IMR-90 (cell line): ENCODE results near the gene AGBL1. TPM values are rescaled to one million over a fixed set of nuclear protein-coding genes. Genes with fewer than 3 reads are reported as not detected.

Experiments used
- ATAC-seq: fragments of 200-7000 bp; cut with Tn5 transposase; 2 replicates; pipeline ENCODE4 v1.9.1; 2020; ENCODE audit warnings: low read depth, mild to moderate bottlenecking, moderate library complexity
- BruUV-seq: library from RNA; stranded (reverse); fragments of 400-500 nt; replicated peaks from 2 replicates; lab custom pipeline; 2021; lab: Mats Ljungman, UMichigan
- CTCF ChIA-PET: fragments of 300-600 bp; formaldehyde crosslinking; extraction: SDS; loops from one replicate; lab custom pipeline; 2021; ENCODE audit warnings: antibody characterized with exemption; lab: Yijun Ruan, JAX
- POLR2A ChIA-PET: fragments of 300-600 bp; sonication (Branson Sonifier 250); formaldehyde crosslinking; loops from one replicate; lab custom pipeline; 2022; ENCODE audit warnings: antibody characterized with exemption; ENCODE audit not compliant: unreplicated experiment; lab: Charles Lee
- DNase-seq: peaks from one replicate; pipeline ENCODE4 v3.0.0; 2013
- H2AFZ ChIP-seq: replicated peaks from 2 replicates; pipeline ENCODE3; 2013; ENCODE audit warnings: low read length, mild to moderate bottlenecking; ENCODE audit not compliant: poor library complexity
- H2AK5ac ChIP-seq: 2 replicates; pipeline ENCODE4 v1.6.1; 2013; ENCODE audit warnings: low read depth, low read length, inconsistent platforms
- H2AK9ac ChIP-seq: replicated peaks from 2 replicates; pipeline ENCODE3; 2013; ENCODE audit warnings: mild to moderate bottlenecking, low read depth, low read length, moderate library complexity; ENCODE audit not compliant: poor library complexity
- H2BK120ac ChIP-seq: 2 replicates; pipeline ENCODE4 v1.6.1; 2013; ENCODE audit warnings: low read depth, low read length, inconsistent platforms
- H2BK15ac ChIP-seq: 3 replicates; pipeline ENCODE4 v1.6.1; 2013; ENCODE audit warnings: low read depth, low read length, inconsistent platforms
- H2BK20ac ChIP-seq: 2 replicates; pipeline ENCODE4 v1.6.1; 2013; ENCODE audit warnings: low read depth, mild to moderate bottlenecking, inconsistent platforms, low read length, moderate library complexity
- H2BK5ac ChIP-seq: 2 replicates; pipeline ENCODE4 v1.6.1; 2013; ENCODE audit warnings: mild to moderate bottlenecking, low read depth, low read length, inconsistent platforms; ENCODE audit not compliant: poor library complexity, severe bottlenecking
- H3K14ac ChIP-seq: replicated peaks from 2 replicates; pipeline ENCODE4 v1.6.1; 2013; ENCODE audit warnings: low read depth, low read length, inconsistent platforms
- H3K18ac ChIP-seq: 2 replicates; pipeline ENCODE4 v1.6.1; 2013; ENCODE audit warnings: low read depth, low read length, control low read depth
- H3K23ac ChIP-seq: 2 replicates; pipeline ENCODE4 v1.6.1; 2013; ENCODE audit warnings: low read depth, low read length, inconsistent platforms
- H3K27ac ChIP-seq: 2 replicates; pipeline ENCODE4 v1.5.1; 2013; ENCODE audit warnings: mild to moderate bottlenecking, control low read depth, low read length; ENCODE audit not compliant: insufficient read depth
- H3K27me3 ChIP-seq: 2 replicates; pipeline ENCODE4 v1.6.1; 2013; ENCODE audit warnings: low read length; ENCODE audit not compliant: control insufficient read depth, insufficient read depth
- H3K36me3 ChIP-seq: 2 replicates; pipeline ENCODE4 v1.6.1; 2013; ENCODE audit warnings: low read length, mixed read lengths; ENCODE audit not compliant: control insufficient read depth, insufficient read depth
- H3K4ac ChIP-seq: 2 replicates; pipeline ENCODE4 v1.6.1; 2013; ENCODE audit warnings: low read depth, low read length, inconsistent platforms
- H3K4me1 ChIP-seq: 2 replicates; pipeline ENCODE4 v1.6.1; 2013; ENCODE audit warnings: low read length, mixed read lengths; ENCODE audit not compliant: control insufficient read depth, insufficient read depth
- H3K4me2 ChIP-seq: 2 replicates; pipeline ENCODE4 v1.6.1; 2013; ENCODE audit warnings: low read depth, mild to moderate bottlenecking, control low read depth, low read length, moderate library complexity
- H3K4me3 ChIP-seq: 2 replicates; pipeline ENCODE4 v1.5.1; 2013; ENCODE audit warnings: low read depth, mild to moderate bottlenecking, control low read depth, low read length, moderate library complexity; ENCODE audit not compliant: insufficient read depth
- H3K56ac ChIP-seq: 2 replicates; pipeline ENCODE4 v1.6.1; 2013; ENCODE audit warnings: low read length, inconsistent platforms; ENCODE audit not compliant: insufficient read depth; ENCODE audit errors: extremely low read depth
- H3K79me1 ChIP-seq, 2 experiments: 2 replicates each; pipeline ENCODE4 v1.6.1; 2013; ENCODE audit warnings: low read length in 2 of 2, inconsistent platforms in 1 of 2, low read depth in 1 of 2
- H3K9ac ChIP-seq: 2 replicates; pipeline ENCODE4 v1.6.1; 2013; ENCODE audit warnings: low read depth, low read length, control low read depth
- H3K9me1 ChIP-seq: 2 replicates; pipeline ENCODE4 v1.6.1; 2013; ENCODE audit warnings: low read length, inconsistent platforms; ENCODE audit not compliant: insufficient read depth
- H3K9me3 ChIP-seq: 2 replicates; pipeline ENCODE4 v1.6.1; 2013; ENCODE audit warnings: low read length; ENCODE audit not compliant: control insufficient read depth, insufficient read depth
- H4K20me1 ChIP-seq: 2 replicates; pipeline ENCODE4 v1.6.1; 2013; ENCODE audit warnings: low read length, inconsistent platforms; ENCODE audit not compliant: insufficient read depth
- H4K5ac ChIP-seq: 2 replicates; pipeline ENCODE4 v1.6.1; 2013; ENCODE audit warnings: mild to moderate bottlenecking, low read depth, low read length, control low read depth
- H4K8ac ChIP-seq, 2 experiments: 2 replicates each; pipeline ENCODE4 v1.6.1; 2013; ENCODE audit warnings: low read depth in 2 of 2, low read length in 2 of 2, control low read depth in 1 of 2, inconsistent platforms in 1 of 2
- H4K91ac ChIP-seq: 2 replicates; pipeline ENCODE4 v1.6.1; 2013; ENCODE audit warnings: low read depth, low read length, inconsistent platforms; ENCODE audit not compliant: insufficient read depth
- BHLHE40 ChIP-seq: fragments of 150-350 bp; IDR thresholded peaks from 2 replicates; pipeline ENCODE4 v1.6.1; 2016; ENCODE audit warnings: mild to moderate bottlenecking, low read depth, low read length
- CEBPB ChIP-seq: IDR thresholded peaks from 2 replicates; pipeline ENCODE4 v1.6.1; 2012; ENCODE audit warnings: low read depth, low read length, improper control_type of control experiment
- MXI1 ChIP-seq: IDR thresholded peaks from 2 replicates; pipeline ENCODE4 v1.6.1; 2012; ENCODE audit warnings: low read depth, mild to moderate bottlenecking, low read length, moderate library complexity, borderline replicate concordance
- RFX5 ChIP-seq: IDR thresholded peaks from 2 replicates; pipeline ENCODE4 v1.8.0; 2012; ENCODE audit warnings: low read depth, mild to moderate bottlenecking, low read length, moderate library complexity
- WGBS, 2 experiments: methylation state at CpG; one replicate each; pipeline versions ENCODE4 v1.1.5 to v1.1.7; 2013; ENCODE audit warnings: missing lambda C conversion rate in 2 of 2; ENCODE audit not compliant: insufficient read length in 1 of 2; ENCODE audit errors: extremely low coverage in 2 of 2; 5-methylcytosine and 5-hydroxymethylcytosine counted together
- dilution Hi-C: fragments of 300-500 bp; cut with HindIII; formaldehyde crosslinking; loops from one replicate; pipeline ENCODE4 v1.14.3; 2018; ENCODE audit warnings: low sequenced_read_pairs; ENCODE audit not compliant: unreplicated experiment
- in situ Hi-C: fragments of 300-500 bp; cut with MboI; formaldehyde crosslinking; loops from 3 replicates; pipeline ENCODE4 v1.14.3; 2019; ENCODE audit warnings: low sequenced_read_pairs, inconsistent platforms, mixed read lengths
- intact Hi-C: fragments of 100-400 bp; cut with micrococcal nuclease; formaldehyde crosslinking; loops from 2 replicates; pipeline ENCODE4 v1.10.0; 2022
- polyA plus RNA-seq, 3 experiments: library from polyadenylated mRNA; depleted of rRNA; stranded (reverse); fragments of >200 nt; gene quantifications; 2 replicates each; pipeline ENCODE4 v1.2.3, GENCODE V29; 2012; ENCODE audit warnings: low replicate concordance in 1 of 3
- total RNA-seq: library from RNA; depleted of rRNA; stranded (reverse); fragments of >200 nt; gene quantifications from 2 replicates; pipeline ENCODE4 v1.2.3, GENCODE V29; 2012

The AGBL1 gene
- total and polyA plus RNA-seq, 2 of the 4 experiments (the other 2 are of a cell fraction): not detected

DNA sequence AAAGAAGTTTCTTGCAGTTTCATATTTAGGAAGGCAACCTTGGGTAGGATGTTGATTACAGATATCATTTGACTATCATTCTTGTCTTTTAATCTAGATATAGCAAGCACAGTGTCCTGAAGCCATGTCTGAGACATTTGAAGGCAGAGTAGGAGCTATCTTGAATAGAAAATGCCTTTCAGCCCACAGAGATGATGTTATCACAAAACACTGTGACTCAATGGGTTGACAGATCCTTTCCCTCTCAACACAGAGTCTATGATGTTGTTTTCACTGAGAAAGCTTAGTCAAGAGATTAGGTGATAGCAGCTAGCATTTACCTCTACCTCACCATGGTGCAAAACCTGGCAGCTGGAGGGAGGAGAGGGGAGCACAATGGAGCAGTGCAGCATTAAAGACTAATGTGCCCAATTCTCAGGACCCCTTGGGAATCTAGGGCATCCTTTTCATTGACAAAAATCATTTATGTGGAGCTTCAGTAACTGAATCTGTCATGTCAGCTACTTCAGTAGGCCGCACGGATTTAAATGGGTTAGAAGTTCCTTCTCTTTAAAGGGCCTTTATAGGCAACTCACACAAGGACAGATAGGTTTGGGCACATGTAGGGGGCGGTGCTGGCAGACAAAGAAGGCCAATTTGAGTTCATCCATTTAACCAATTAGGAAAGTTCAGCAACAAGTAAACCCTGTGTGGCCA, 121.8 kb downstream of the AGBL1 start:
- ChIA-PET POLR2A (no interaction called here), CTCF (no interaction called here)
- Histone ChIP-seq H3K18ac (no peak overlapping the region), H3K9me3 (peaks cover 10% of the 10 kb centered on the region), H3K79me1 (no peaks in the 10 kb centered on the region), H2AK5ac (no peak overlapping the region), H3K27me3 (no peaks in the 10 kb centered on the region), H4K91ac (no peak overlapping the region), H3K4me3 (no peak overlapping the region), H2BK20ac (no peak overlapping the region), H4K5ac (no peak overlapping the region), H2AFZ (no peak overlapping the region), H2BK120ac (no peak overlapping the region), H3K9ac (no peak overlapping the region), H3K4me1 (no peaks in the 10 kb centered on the region), H3K4me2 (no peak overlapping the region), H2BK15ac (no peak overlapping the region), H2BK5ac (no peak overlapping the region), H4K20me1 (no peaks in the 10 kb centered on the region), H3K9me1 (no peaks in the 10 kb centered on the region), H3K14ac (no peak overlapping the region), H3K4ac (no peak overlapping the region), H3K56ac (no peak overlapping the region), H3K36me3 (no peaks in the 10 kb centered on the region), H3K23ac (no peak overlapping the region), H4K8ac (no peak overlapping the region), H2AK9ac (no peak overlapping the region), H3K27ac (no peak overlapping the region)
- in situ Hi-C loops: no loop called here
- intact Hi-C loops: no loop called here
- no TSS peak for BruUV-seq
- dilution Hi-C loops: no loop called here
- TF ChIP-seq CEBPB: no peak
- no peak for TF ChIP-seq RFX5
- TF ChIP-seq BHLHE40: no peak
- no peak for TF ChIP-seq MXI1
- no peak for DNase-seq
- no peak for ATAC-seq
- WGBS, 2 experiments: 83% methylated on average over 2 of the region's 3 CpGs; no CpG with 5 or more reads in 1 of the 2 experiments
